ENCODE data around the gene SEMA3B. TPM values are rescaled to one million over a fixed set of nuclear protein-coding genes. Genes with fewer than 3 reads are reported as not detected.
A peak's percentile ranks its signal among the peaks of the same experiment; 100 is the strongest.

The SEMA3B gene
- total and polyA plus RNA-seq, 2 experiments from 2014 or later = 2.4 to 3.3 TPM

DNA sequence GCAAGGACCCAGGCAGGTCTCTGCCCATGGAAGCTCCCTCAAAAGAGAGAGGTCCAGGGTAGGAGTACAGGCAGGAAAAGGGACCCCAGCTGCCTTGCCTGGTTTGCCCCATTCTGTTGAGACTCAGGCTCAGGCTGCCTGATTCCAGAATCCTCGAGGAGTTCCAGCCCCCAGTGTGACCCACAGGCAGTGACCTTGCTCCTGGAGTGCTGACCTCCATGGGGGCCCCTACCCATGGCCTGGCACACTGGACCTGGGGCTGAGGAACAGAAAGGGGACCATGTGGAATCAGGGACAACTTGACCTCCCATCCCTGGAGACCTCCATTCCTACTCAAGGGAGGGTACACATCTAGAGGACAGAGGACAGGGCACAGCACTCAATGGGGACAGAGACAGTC, 3.4 kb upstream of the SEMA3B start:
- H3K27me3 ChIP-seq (ENCODE audit: insufficient read depth) = no peaks in the 10 kb centered on the region
- H3K27ac ChIP-seq (ENCODE audit: low read depth) = peak overlapping the region; percentile 89
- H2AFZ ChIP-seq = no peak overlapping the region
- no peaks in the 10 kb centered on the region for H3K9me3 Mint-ChIP-seq
- H3K4me3 ChIP-seq = no peak overlapping the region
- no peaks in the 10 kb centered on the region for H3K9me2 ChIP-seq (ENCODE audit: insufficient read depth)
- H3K4me1 ChIP-seq (ENCODE audit: insufficient read depth) = peaks cover 58% of the 10 kb centered on the region
- H3K4me3 Mint-ChIP-seq = no peak overlapping the region; the same call in 2 of the 3 replicates
- no peak for DNase-seq (ENCODE audit: low spot score)
- peaks cover 58% of the 10 kb centered on the region for H3K4me1 Mint-ChIP-seq
- peak overlapping the region; percentile 61 for H3K4me2 ChIP-seq
- H3K27me3 Mint-ChIP-seq (ENCODE audit: insufficient read depth, low read depth, poor library complexity) = peaks cover 21% of the 10 kb centered on the region
- no peaks in the 10 kb centered on the region for H3K79me2 ChIP-seq (replicated peaks; ENCODE audit: insufficient read depth)
- no peaks in the 10 kb centered on the region for H3K36me3 ChIP-seq (ENCODE audit: insufficient read depth)
- peak overlapping the region; percentile 63; the same call in 1 of the 2 replicates for H3K27ac Mint-ChIP-seq
- TF ChIP-seq JUNB (IDR thresholded peaks at IDR 0.05; ENCODE audit: unreplicated experiment) (no peak), EZH2 (IDR thresholded peaks at IDR 0.05; ENCODE audit: low read depth, unreplicated experiment) (no peak), STAT1 (IDR thresholded peaks at IDR 0.05; ENCODE audit: unreplicated experiment) (no peak)
- TF ChIP-seq, protein P1, sequence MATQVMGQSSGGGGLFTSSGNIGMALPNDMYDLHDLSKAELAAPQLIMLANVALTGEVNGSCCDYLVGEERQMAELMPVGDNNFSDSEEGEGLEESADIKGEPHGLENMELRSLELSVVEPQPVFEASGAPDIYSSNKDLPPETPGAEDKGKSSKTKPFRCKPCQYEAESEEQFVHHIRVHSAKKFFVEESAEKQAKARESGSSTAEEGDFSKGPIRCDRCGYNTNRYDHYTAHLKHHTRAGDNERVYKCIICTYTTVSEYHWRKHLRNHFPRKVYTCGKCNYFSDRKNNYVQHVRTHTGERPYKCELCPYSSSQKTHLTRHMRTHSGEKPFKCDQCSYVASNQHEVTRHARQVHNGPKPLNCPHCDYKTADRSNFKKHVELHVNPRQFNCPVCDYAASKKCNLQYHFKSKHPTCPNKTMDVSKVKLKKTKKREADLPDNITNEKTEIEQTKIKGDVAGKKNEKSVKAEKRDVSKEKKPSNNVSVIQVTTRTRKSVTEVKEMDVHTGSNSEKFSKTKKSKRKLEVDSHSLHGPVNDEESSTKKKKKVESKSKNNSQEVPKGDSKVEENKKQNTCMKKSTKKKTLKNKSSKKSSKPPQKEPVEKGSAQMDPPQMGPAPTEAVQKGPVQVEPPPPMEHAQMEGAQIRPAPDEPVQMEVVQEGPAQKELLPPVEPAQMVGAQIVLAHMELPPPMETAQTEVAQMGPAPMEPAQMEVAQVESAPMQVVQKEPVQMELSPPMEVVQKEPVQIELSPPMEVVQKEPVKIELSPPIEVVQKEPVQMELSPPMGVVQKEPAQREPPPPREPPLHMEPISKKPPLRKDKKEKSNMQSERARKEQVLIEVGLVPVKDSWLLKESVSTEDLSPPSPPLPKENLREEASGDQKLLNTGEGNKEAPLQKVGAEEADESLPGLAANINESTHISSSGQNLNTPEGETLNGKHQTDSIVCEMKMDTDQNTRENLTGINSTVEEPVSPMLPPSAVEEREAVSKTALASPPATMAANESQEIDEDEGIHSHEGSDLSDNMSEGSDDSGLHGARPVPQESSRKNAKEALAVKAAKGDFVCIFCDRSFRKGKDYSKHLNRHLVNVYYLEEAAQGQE (IDR thresholded peaks at IDR 0.05; ENCODE audit: unreplicated experiment) = no peak
- TF ChIP-seq, protein P2, sequence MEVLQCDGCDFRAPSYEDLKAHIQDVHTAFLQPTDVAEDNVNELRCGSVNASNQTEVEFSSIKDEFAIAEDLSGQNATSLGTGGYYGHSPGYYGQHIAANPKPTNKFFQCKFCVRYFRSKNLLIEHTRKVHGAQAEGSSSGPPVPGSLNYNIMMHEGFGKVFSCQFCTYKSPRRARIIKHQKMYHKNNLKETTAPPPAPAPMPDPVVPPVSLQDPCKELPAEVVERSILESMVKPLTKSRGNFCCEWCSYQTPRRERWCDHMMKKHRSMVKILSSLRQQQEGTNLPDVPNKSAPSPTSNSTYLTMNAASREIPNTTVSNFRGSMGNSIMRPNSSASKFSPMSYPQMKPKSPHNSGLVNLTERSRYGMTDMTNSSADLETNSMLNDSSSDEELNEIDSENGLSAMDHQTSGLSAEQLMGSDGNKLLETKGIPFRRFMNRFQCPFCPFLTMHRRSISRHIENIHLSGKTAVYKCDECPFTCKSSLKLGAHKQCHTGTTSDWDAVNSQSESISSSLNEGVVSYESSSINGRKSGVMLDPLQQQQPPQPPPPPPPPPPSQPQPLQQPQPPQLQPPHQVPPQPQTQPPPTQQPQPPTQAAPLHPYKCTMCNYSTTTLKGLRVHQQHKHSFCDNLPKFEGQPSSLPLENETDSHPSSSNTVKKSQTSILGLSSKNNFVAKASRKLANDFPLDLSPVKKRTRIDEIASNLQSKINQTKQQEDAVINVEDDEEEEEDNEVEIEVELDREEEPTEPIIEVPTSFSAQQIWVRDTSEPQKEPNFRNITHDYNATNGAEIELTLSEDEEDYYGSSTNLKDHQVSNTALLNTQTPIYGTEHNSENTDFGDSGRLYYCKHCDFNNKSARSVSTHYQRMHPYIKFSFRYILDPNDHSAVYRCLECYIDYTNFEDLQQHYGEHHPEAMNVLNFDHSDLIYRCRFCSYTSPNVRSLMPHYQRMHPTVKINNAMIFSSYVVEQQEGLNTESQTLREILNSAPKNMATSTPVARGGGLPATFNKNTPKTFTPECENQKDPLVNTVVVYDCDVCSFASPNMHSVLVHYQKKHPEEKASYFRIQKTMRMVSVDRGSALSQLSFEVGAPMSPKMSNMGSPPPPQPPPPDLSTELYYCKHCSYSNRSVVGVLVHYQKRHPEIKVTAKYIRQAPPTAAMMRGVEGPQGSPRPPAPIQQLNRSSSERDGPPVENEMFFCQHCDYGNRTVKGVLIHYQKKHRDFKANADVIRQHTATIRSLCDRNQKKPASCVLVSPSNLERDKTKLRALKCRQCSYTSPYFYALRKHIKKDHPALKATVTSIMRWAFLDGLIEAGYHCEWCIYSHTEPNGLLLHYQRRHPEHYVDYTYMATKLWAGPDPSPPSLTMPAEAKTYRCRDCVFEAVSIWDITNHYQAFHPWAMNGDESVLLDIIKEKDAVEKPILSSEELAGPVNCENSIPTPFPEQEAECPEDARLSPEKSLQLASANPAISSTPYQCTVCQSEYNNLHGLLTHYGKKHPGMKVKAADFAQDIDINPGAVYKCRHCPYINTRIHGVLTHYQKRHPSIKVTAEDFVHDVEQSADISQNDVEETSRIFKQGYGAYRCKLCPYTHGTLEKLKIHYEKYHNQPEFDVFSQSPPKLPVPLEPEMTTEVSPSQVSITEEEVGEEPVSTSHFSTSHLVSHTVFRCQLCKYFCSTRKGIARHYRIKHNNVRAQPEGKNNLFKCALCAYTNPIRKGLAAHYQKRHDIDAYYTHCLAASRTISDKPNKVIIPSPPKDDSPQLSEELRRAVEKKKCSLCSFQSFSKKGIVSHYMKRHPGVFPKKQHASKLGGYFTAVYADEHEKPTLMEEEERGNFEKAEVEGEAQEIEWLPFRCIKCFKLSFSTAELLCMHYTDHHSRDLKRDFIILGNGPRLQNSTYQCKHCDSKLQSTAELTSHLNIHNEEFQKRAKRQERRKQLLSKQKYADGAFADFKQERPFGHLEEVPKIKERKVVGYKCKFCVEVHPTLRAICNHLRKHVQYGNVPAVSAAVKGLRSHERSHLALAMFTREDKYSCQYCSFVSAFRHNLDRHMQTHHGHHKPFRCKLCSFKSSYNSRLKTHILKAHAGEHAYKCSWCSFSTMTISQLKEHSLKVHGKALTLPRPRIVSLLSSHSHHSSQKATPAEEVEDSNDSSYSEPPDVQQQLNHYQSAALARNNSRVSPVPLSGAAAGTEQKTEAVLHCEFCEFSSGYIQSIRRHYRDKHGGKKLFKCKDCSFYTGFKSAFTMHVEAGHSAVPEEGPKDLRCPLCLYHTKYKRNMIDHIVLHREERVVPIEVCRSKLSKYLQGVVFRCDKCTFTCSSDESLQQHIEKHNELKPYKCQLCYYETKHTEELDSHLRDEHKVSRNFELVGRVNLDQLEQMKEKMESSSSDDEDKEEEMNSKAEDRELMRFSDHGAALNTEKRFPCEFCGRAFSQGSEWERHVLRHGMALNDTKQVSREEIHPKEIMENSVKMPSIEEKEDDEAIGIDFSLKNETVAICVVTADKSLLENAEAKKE (CRISPR knock-in tag; IDR thresholded peaks at IDR 0.05) = no peak
- TF ChIP-seq, protein P3, sequence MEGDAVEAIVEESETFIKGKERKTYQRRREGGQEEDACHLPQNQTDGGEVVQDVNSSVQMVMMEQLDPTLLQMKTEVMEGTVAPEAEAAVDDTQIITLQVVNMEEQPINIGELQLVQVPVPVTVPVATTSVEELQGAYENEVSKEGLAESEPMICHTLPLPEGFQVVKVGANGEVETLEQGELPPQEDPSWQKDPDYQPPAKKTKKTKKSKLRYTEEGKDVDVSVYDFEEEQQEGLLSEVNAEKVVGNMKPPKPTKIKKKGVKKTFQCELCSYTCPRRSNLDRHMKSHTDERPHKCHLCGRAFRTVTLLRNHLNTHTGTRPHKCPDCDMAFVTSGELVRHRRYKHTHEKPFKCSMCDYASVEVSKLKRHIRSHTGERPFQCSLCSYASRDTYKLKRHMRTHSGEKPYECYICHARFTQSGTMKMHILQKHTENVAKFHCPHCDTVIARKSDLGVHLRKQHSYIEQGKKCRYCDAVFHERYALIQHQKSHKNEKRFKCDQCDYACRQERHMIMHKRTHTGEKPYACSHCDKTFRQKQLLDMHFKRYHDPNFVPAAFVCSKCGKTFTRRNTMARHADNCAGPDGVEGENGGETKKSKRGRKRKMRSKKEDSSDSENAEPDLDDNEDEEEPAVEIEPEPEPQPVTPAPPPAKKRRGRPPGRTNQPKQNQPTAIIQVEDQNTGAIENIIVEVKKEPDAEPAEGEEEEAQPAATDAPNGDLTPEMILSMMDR (conservative IDR thresholded peaks at IDR 0.05; ENCODE audit: low read depth in 2 of 2) = no peak
- no peak for ATAC-seq
- no peaks in the 10 kb centered on the region for H4K20me1 ChIP-seq (replicated peaks; ENCODE audit: insufficient read depth)
- no peaks in the 10 kb centered on the region for H3K36me3 Mint-ChIP-seq (ENCODE audit: low read depth)
- H3F3A ChIP-seq (replicated peaks; ENCODE audit: low read depth) = peaks cover 15% of the 10 kb centered on the region
